Measurements from ENCODE around the gene INO80B. TPM values are rescaled to one million over a fixed set of nuclear protein-coding genes. Genes with fewer than 3 reads are reported as not detected.

The INO80B gene
- total RNA-seq, 1 donor from 2014 or later: 19.6 TPM

Other genes with a start within 250 kb of the INO80B start
- 1.3 TPM for gene SLC4A5, start 111.7 kb upstream of the INO80B start, total RNA-seq
- 149 TPM for gene DCTN1, start 74.8 kb upstream of the INO80B start, total RNA-seq
- gene C2orf81, start 33.5 kb upstream of the INO80B start, total RNA-seq: 0.62 TPM
- 2.2 TPM for gene WDR54, start 33.4 kb upstream of the INO80B start, total RNA-seq
- 17.8 TPM for gene RTKN, start 13.2 kb upstream of the INO80B start, total RNA-seq
- gene WBP1, start 3.4 kb downstream of the INO80B start, total RNA-seq: 42.4 TPM
- 19.2 TPM for gene MOGS, start 10.3 kb downstream of the INO80B start, total RNA-seq
- gene MRPL53, start 17.6 kb downstream of the INO80B start, total RNA-seq: 159 TPM
- 7.2 TPM for gene CCDC142, start 27.9 kb downstream of the INO80B start, total RNA-seq
- 8.4 TPM for gene TTC31, start 28.0 kb downstream of the INO80B start, total RNA-seq
- gene LBX2, start 44.5 kb downstream of the INO80B start, total RNA-seq: 0.16 TPM
- gene PCGF1, start 52.6 kb downstream of the INO80B start, total RNA-seq: 20.3 TPM
- not detected for gene TLX2, start 59.4 kb downstream of the INO80B start, total RNA-seq
- not detected for gene DQX1, start 71.1 kb downstream of the INO80B start, total RNA-seq
- gene AUP1, start 74.6 kb downstream of the INO80B start, total RNA-seq: 43.2 TPM
- 28.5 TPM for gene HTRA2, start 74.8 kb downstream of the INO80B start, total RNA-seq
- gene LOXL3, start 98.9 kb downstream of the INO80B start, total RNA-seq: 3.6 TPM
- 3.8 TPM for gene DOK1, start 99.6 kb downstream of the INO80B start, total RNA-seq
- not detected for gene M1AP, start 193.2 kb downstream of the INO80B start, total RNA-seq
- gene SEMA4F, start 199.2 kb downstream of the INO80B start, total RNA-seq: 3.5 TPM

Measured in Right ventricle myocardium superior (tissue), 1 donor.